Mesendoderm (in vitro differentiated cells): Measurements from ENCODE around the gene NFATC3.
"Not testable (repeated sequence)": the region's sequence is repeated elsewhere in the genome, so short reads cannot be mapped to it uniquely, and the experiment has no call there.

Experiments
- DNase-seq: peaks from one replicate; pipeline ENCODE4 v3.0.0; 2013
- H2AK5ac ChIP-seq: 2 replicates; pipeline ENCODE4 v1.6.1; 2013; ENCODE audit warnings: low read length, inconsistent platforms
- H2BK120ac ChIP-seq: 2 replicates; pipeline ENCODE4 v1.6.1; 2013; ENCODE audit warnings: low read depth, mild to moderate bottlenecking, low read length, moderate library complexity, mixed read lengths
- H2BK15ac ChIP-seq: replicated peaks from 2 replicates; pipeline ENCODE4 v1.6.1; 2013; ENCODE audit warnings: low read depth, mild to moderate bottlenecking, moderate library complexity
- H2BK5ac ChIP-seq: 2 replicates; pipeline ENCODE4 v1.6.1; 2013; ENCODE audit warnings: low read length, inconsistent platforms
- H3K18ac ChIP-seq: 2 replicates; pipeline ENCODE4 v1.6.1; 2013; ENCODE audit warnings: mild to moderate bottlenecking, low read length, mixed read lengths
- H3K23ac ChIP-seq: one replicate; pipeline ENCODE4 v1.6.1; 2013; ENCODE audit warnings: low read length
- H3K27ac ChIP-seq: 2 replicates; pipeline ENCODE4 v1.5.1; 2013; ENCODE audit warnings: low read depth, mild to moderate bottlenecking, inconsistent platforms, low read length, moderate library complexity
- H3K27me3 ChIP-seq: 2 replicates; pipeline ENCODE4 v1.6.1; 2013; ENCODE audit warnings: low read length, control low read depth, mild to moderate bottlenecking, inconsistent platforms; ENCODE audit not compliant: insufficient read depth, poor library complexity
- H3K36me3 ChIP-seq: 2 replicates; pipeline ENCODE4 v1.6.1; 2013; ENCODE audit warnings: low read length, inconsistent platforms; ENCODE audit not compliant: control insufficient read depth, insufficient read depth
- H3K4ac ChIP-seq: one replicate; pipeline ENCODE4 v1.6.1; 2013; ENCODE audit warnings: low read depth, mild to moderate bottlenecking, low read length, moderate library complexity
- H3K4me1 ChIP-seq: 2 replicates; pipeline ENCODE4 v1.6.1; 2013; ENCODE audit warnings: low read depth, low read length, inconsistent platforms; ENCODE audit not compliant: control insufficient read depth
- H3K4me2 ChIP-seq: 2 replicates; pipeline ENCODE4 v1.6.1; 2013; ENCODE audit warnings: low read length
- H3K4me3 ChIP-seq: 2 replicates; pipeline ENCODE4 v1.5.1; 2013; ENCODE audit warnings: mild to moderate bottlenecking, low read length
- H3K56ac ChIP-seq: one replicate; pipeline ENCODE4 v1.6.1; 2013; ENCODE audit warnings: low read length
- H3K79me1 ChIP-seq: 2 replicates; pipeline ENCODE4 v1.6.1; 2013; ENCODE audit warnings: low read length, inconsistent platforms
- H3K79me2 ChIP-seq: 2 replicates; pipeline ENCODE4 v1.6.1; 2013; ENCODE audit warnings: mild to moderate bottlenecking, low read length; ENCODE audit not compliant: control insufficient read depth, insufficient read depth
- H3K9ac ChIP-seq: 2 replicates; pipeline ENCODE4 v1.6.1; 2013; ENCODE audit warnings: low read length, inconsistent platforms
- H4K5ac ChIP-seq: one replicate; pipeline ENCODE4 v1.6.1; 2013; ENCODE audit warnings: low read length
- H4K8ac ChIP-seq: one replicate; pipeline ENCODE4 v1.6.1; 2013; ENCODE audit warnings: low read depth, mild to moderate bottlenecking, control low read depth, low read length, moderate library complexity
- WGBS: extraction: QIAGEN DNeasy Blood & Tissue Kit; methylation state at CpG from one replicate; pipeline ENCODE4 v1.1.7; 2013; ENCODE audit warnings: low lambda C conversion rate, missing lambda C conversion rate; ENCODE audit not compliant: insufficient coverage; ENCODE audit errors: extremely low coverage; 5-methylcytosine and 5-hydroxymethylcytosine counted together

NFATC3 gene

GRCh38 chr16:68092275-68092674 is 7.1 kb downstream of the NFATC3 start:
- not testable (repeated sequence) for H3K4ac ChIP-seq, H3K9ac ChIP-seq, H3K18ac ChIP-seq, H2BK15ac ChIP-seq, H3K36me3 ChIP-seq, H3K4me2 ChIP-seq, H2BK120ac ChIP-seq, H3K27me3 ChIP-seq, H4K8ac ChIP-seq, H2AK5ac ChIP-seq, H2BK5ac ChIP-seq, DNase-seq, H4K5ac ChIP-seq, H3K23ac ChIP-seq, H3K4me1 ChIP-seq, H3K4me3 ChIP-seq, H3K56ac ChIP-seq, H3K27ac ChIP-seq
- WGBS = no CpG with 5 or more reads among the region's 10 CpGs
- peaks cover 29% of the 10 kb centered on the region for H3K79me2 ChIP-seq
- peaks cover 11% of the 10 kb centered on the region for H3K79me1 ChIP-seq

GRCh38 chr16:68093816-68094613 is 8.8 kb downstream of the NFATC3 start:
- no peak overlapping the region for H3K9ac ChIP-seq
- no CpG with 5 or more reads among the region's 5 CpGs for WGBS
- H2AK5ac ChIP-seq = no peak overlapping the region
- H3K23ac ChIP-seq = no peak overlapping the region
- H3K18ac ChIP-seq = no peak overlapping the region
- no peaks in the 10 kb centered on the region for H3K36me3 ChIP-seq
- H2BK15ac ChIP-seq = no peak overlapping the region
- DNase-seq = peak; percentile 62
- H3K27ac ChIP-seq = no peak overlapping the region
- H2BK5ac ChIP-seq = no peak overlapping the region
- no peak overlapping the region for H4K5ac ChIP-seq
- H3K79me2 ChIP-seq = peaks cover 25% of the 10 kb centered on the region
- no peak overlapping the region for H3K4me3 ChIP-seq
- no peak overlapping the region for H3K4ac ChIP-seq
- H3K79me1 ChIP-seq = peaks cover 11% of the 10 kb centered on the region
- H3K27me3 ChIP-seq = no peaks in the 10 kb centered on the region
- no peaks in the 10 kb centered on the region for H3K4me1 ChIP-seq
- H3K56ac ChIP-seq = no peak overlapping the region
- no peak overlapping the region for H4K8ac ChIP-seq
- H3K4me2 ChIP-seq = no peak overlapping the region
- no peak overlapping the region for H2BK120ac ChIP-seq

- H3K27ac ChIP-seq = no peak overlapping the region
- no peak overlapping the region for H3K4ac ChIP-seq
- H2AK5ac ChIP-seq = no peak overlapping the region
- H3K79me2 ChIP-seq = peaks cover 24% of the 10 kb centered on the region
- H3K9ac ChIP-seq = no peak overlapping the region
- no peak overlapping the region for H2BK5ac ChIP-seq
- WGBS = no CpG with 5 or more reads among the region's 4 CpGs
- no peak overlapping the region for H3K4me3 ChIP-seq
- H2BK120ac ChIP-seq = no peak overlapping the region
- H3K4me2 ChIP-seq = no peak overlapping the region
- no peak overlapping the region for H2BK15ac ChIP-seq
- no peak for DNase-seq
- H3K4me1 ChIP-seq = no peaks in the 10 kb centered on the region
- no peak overlapping the region for H4K5ac ChIP-seq
- no peak overlapping the region for H3K23ac ChIP-seq
- no peak overlapping the region for H4K8ac ChIP-seq
- no peak overlapping the region for H3K56ac ChIP-seq
- H3K79me1 ChIP-seq = peaks cover 11% of the 10 kb centered on the region
- no peaks in the 10 kb centered on the region for H3K27me3 ChIP-seq
- no peaks in the 10 kb centered on the region for H3K36me3 ChIP-seq
- H3K18ac ChIP-seq = no peak overlapping the region
These were observed 9.4 kb downstream of the NFATC3 start for GRCh38 chr16:68094614-68094934.

GRCh38 chr16:68096491-68096890 is 11.3 kb downstream of the NFATC3 start:
- Histone ChIP-seq H3K4me2 (no peak overlapping the region), H3K27me3 (no peaks in the 10 kb centered on the region), H3K79me2 (peaks cover 27% of the 10 kb centered on the region), H3K4me3 (no peak overlapping the region), H2BK120ac (no peak overlapping the region), H3K27ac (no peak overlapping the region), H2AK5ac (no peak overlapping the region), H3K4ac (no peak overlapping the region), H3K18ac (no peak overlapping the region), H3K79me1 (peaks cover 11% of the 10 kb centered on the region), H3K4me1 (no peaks in the 10 kb centered on the region), H2BK15ac (no peak overlapping the region), H2BK5ac (no peak overlapping the region), H4K8ac (no peak overlapping the region), H3K56ac (no peak overlapping the region), H3K23ac (no peak overlapping the region), H3K36me3 (no peaks in the 10 kb centered on the region), H4K5ac (no peak overlapping the region), H3K9ac (no peak overlapping the region)
- WGBS = no CpG with 5 or more reads among the region's 2 CpGs
- DNase-seq = no peak

- no peak overlapping the region for H3K23ac ChIP-seq
- no peak overlapping the region for H3K18ac ChIP-seq
- H2AK5ac ChIP-seq = no peak overlapping the region
- no peak overlapping the region for H2BK15ac ChIP-seq
- H3K4me1 ChIP-seq = no peaks in the 10 kb centered on the region
- no peaks in the 10 kb centered on the region for H3K27me3 ChIP-seq
- no peak overlapping the region for H3K4me3 ChIP-seq
- H3K4me2 ChIP-seq = no peak overlapping the region
- no peak for DNase-seq
- H2BK120ac ChIP-seq = no peak overlapping the region
- no peak overlapping the region for H3K27ac ChIP-seq
- no peak overlapping the region for H4K8ac ChIP-seq
- no peak overlapping the region for H3K4ac ChIP-seq
- H3K79me2 ChIP-seq = peaks cover 25% of the 10 kb centered on the region
- no peak overlapping the region for H4K5ac ChIP-seq
- H3K9ac ChIP-seq = no peak overlapping the region
- H3K36me3 ChIP-seq = no peaks in the 10 kb centered on the region
- H3K79me1 ChIP-seq = peaks cover 11% of the 10 kb centered on the region
- H2BK5ac ChIP-seq = no peak overlapping the region
- no peak overlapping the region for H3K56ac ChIP-seq
These were observed 11.9 kb downstream of the NFATC3 start for GRCh38 chr16:68097088-68097487.

GRCh38 chr16:68097895-68098294 is 12.7 kb downstream of the NFATC3 start:
- Histone ChIP-seq H3K18ac (no peak overlapping the region), H3K9ac (no peak overlapping the region), H3K27me3 (no peaks in the 10 kb centered on the region), H3K56ac (no peak overlapping the region), H3K79me2 (peaks cover 23% of the 10 kb centered on the region), H2BK120ac (no peak overlapping the region), H4K5ac (no peak overlapping the region), H3K36me3 (no peaks in the 10 kb centered on the region), H3K4me2 (no peak overlapping the region), H3K79me1 (peaks cover 11% of the 10 kb centered on the region), H3K4me1 (no peaks in the 10 kb centered on the region), H3K4me3 (no peak overlapping the region), H4K8ac (no peak overlapping the region), H3K4ac (no peak overlapping the region), H3K27ac (no peak overlapping the region), H2BK5ac (no peak overlapping the region), H2BK15ac (no peak overlapping the region), H3K23ac (no peak overlapping the region), H2AK5ac (no peak overlapping the region)
- WGBS = no CpG with 5 or more reads among the region's 3 CpGs
- DNase-seq = no peak
